ENCODE data around the gene RIPOR1. TPM values are rescaled to one million over a fixed set of nuclear protein-coding genes. Genes with fewer than 3 reads are reported as not detected.

RIPOR1 gene
- total and polyA plus RNA-seq, 2 experiments from 2014 or later: 7.6 to 22.4 TPM

GRCh38 chr16:67531247-67531646 is 2.6 kb downstream of the RIPOR1 start:
- peaks cover 8% of the 10 kb centered on the region; the same call in 1 of the 2 replicates for H3K4me1 ChIP-seq (ENCODE audit: insufficient read depth)
- ATAC-seq (no peak), DNase-seq (ENCODE audit: low spot score) (no peak)
- H3F3A ChIP-seq (replicated peaks; ENCODE audit: low read depth): 0 out of 2 replicates have a peak, but pooled peaks cover 10% of the 10 kb centered on the region
- no peaks in the 10 kb centered on the region for H3K36me3 Mint-ChIP-seq (ENCODE audit: low read depth)
- H3K36me3 ChIP-seq (ENCODE audit: insufficient read depth): no peaks in the 10 kb centered on the region
- H3K27ac Mint-ChIP-seq: no peak overlapping the region
- no peak overlapping the region for H3K4me3 ChIP-seq
- peaks cover 99% of the 10 kb centered on the region for H3K27me3 ChIP-seq (ENCODE audit: insufficient read depth)
- H3K4me3 Mint-ChIP-seq: no peak overlapping the region; the same call in 2 of the 3 replicates
- no peaks in the 10 kb centered on the region for H3K79me2 ChIP-seq (replicated peaks; ENCODE audit: insufficient read depth)
- TF ChIP-seq EZH2 (IDR thresholded peaks at IDR 0.05; ENCODE audit: low read depth, unreplicated experiment): no peak
- TF ChIP-seq NANOG (IDR thresholded peaks at IDR 0.05; ENCODE audit: borderline replicate concordance): no peak
- TF ChIP-seq REST (IDR thresholded peaks at IDR 0.05; ENCODE audit: unreplicated experiment): no peak
- TF ChIP-seq ZNF331 (CRISPR knock-in tag; IDR thresholded peaks at IDR 0.05; ENCODE audit: low read depth): no peak
- no peak for TF ChIP-seq ZNF462 (CRISPR knock-in tag; IDR thresholded peaks at IDR 0.05)
- no peak for TF ChIP-seq STAT1 (IDR thresholded peaks at IDR 0.05; ENCODE audit: unreplicated experiment)
- TF ChIP-seq JUNB (IDR thresholded peaks at IDR 0.05; ENCODE audit: unreplicated experiment): no peak
- TF ChIP-seq ZNF114 (CRISPR knock-in tag; IDR thresholded peaks at IDR 0.05): no peak
- TF ChIP-seq ETS1 (IDR thresholded peaks at IDR 0.05): no peak
- no peak for TF ChIP-seq EZH2phosphoT487 (IDR thresholded peaks at IDR 0.05; ENCODE audit: unreplicated experiment)
- TF ChIP-seq CREB1 (CRISPR knock-in tag; IDR thresholded peaks at IDR 0.05; ENCODE audit: low read depth): no peak
- no peak for TF ChIP-seq POLR2AphosphoS5 (IDR thresholded peaks at IDR 0.05; ENCODE audit: low read depth)
- TF ChIP-seq CTCF (conservative IDR thresholded peaks at IDR 0.05; ENCODE audit: low read depth in 2 of 2): no peak
- H3K27ac ChIP-seq (ENCODE audit: low read depth): no peak overlapping the region
- peaks cover 95% of the 10 kb centered on the region for H3K27me3 Mint-ChIP-seq (ENCODE audit: insufficient read depth, low read depth, poor library complexity)
- no peaks in the 10 kb centered on the region; the same call in 2 of the 3 replicates for H3K9me3 Mint-ChIP-seq
- H3K4me1 Mint-ChIP-seq: peaks cover 4% of the 10 kb centered on the region; the same call in 2 of the 3 replicates
- H4K20me1 ChIP-seq (replicated peaks; ENCODE audit: insufficient read depth): peaks cover 7% of the 10 kb centered on the region; the same call in 1 of the 2 replicates
- no peaks in the 10 kb centered on the region for H3K9me2 ChIP-seq (ENCODE audit: insufficient read depth)
- H3K4me2 ChIP-seq: no peak overlapping the region
- H2AFZ ChIP-seq: no peak overlapping the region

Data from GM23338 (cell line).